SK-N-MC (cell line): ENCODE data around the gene FAAP100.

Experiments used
- EZH2 ChIP-seq: fragments of 200-600 bp; sonication (generic); IDR thresholded peaks from one replicate; pipeline ENCODE4 v1.6.1; 2017; ENCODE audit warnings: antibody characterized with exemption
- FOXP2 ChIP-seq: optimal IDR thresholded peaks from 2 replicates; pipeline ENCODE3; 2011; ENCODE audit warnings: mild to moderate bottlenecking, moderate library complexity; ENCODE audit not compliant: insufficient read depth; ENCODE audit errors: extremely low read length, control extremely low read depth
- POLR2AphosphoS5 ChIP-seq: IDR thresholded peaks from 2 replicates; pipeline ENCODE4 v1.6.1; 2012; ENCODE audit warnings: mild to moderate bottlenecking, low read depth, low read length, borderline replicate concordance

DNA sequence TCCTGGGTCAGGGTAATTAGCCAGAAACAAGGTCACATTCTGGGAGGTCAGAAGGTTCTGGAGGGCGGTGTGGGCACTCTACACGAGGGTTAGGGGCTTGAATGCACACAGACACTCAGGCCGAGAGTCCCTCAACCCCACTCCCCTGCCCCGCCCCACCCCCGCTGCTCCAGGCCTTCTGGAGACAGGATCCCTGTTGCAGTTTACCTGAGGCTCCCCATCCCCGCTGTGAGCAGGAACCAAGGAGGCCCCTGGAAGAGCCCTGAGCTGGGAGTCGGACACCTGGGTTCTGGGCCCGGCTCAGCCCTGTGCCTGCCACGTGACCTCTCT lies 35.2 kb downstream of the FAAP100 start:
- TF ChIP-seq POLR2AphosphoS5 (no peak), EZH2 (no peak), FOXP2 (no peak)
